Dedifferentiated amniotic fluid mesenchymal stem cell (primary cell): Measurements from ENCODE around the gene TUBA4A.

Experiments used
- DNase-seq: peaks from one replicate; pipeline ENCODE4 v3.0.0-alpha.2; 2016; ENCODE audit errors: extremely low spot score

TUBA4A gene

GRCh38 chr2:219234331-219234730 is 19.4 kb downstream of the TUBA4A start:
- no peak for DNase-seq

GRCh38 chr2:219230059-219230540 is 23.6 kb downstream of the TUBA4A start:
- DNase-seq: no peak

GRCh38 chr2:219229305-219230058 is 24.2 kb downstream of the TUBA4A start, which contains the start of the genes ANKZF1 and ATG9A:
ANKZF1 (plus strand) TSS chr2:219229806; CDS start chr2:219230258, 452 bp downstream.
ATG9A (minus strand) TSS chr2:219229636; CDS start chr2:219228024, 1,612 bp downstream.
- peak; percentile 99 for DNase-seq

GRCh38 chr2:219228911-219229304 is 24.8 kb downstream of the TUBA4A start:
- DNase-seq: no peak

- DNase-seq: no peak
These were observed 25.4 kb downstream of the TUBA4A start for GRCh38 chr2:219228041-219228910.

GRCh38 chr2:219225350-219225749 is 28.4 kb downstream of the TUBA4A start:
- DNase-seq: no peak

- no peak for DNase-seq
These were observed 29.7 kb downstream of the TUBA4A start for GRCh38 chr2:219223831-219224610.

- DNase-seq: no peak
These were observed 31.7 kb downstream of the TUBA4A start for GRCh38 chr2:219221957-219222518.

GRCh38 chr2:219220652-219221402 is 32.9 kb downstream of the TUBA4A start:
- no peak for DNase-seq

- DNase-seq: no peak
These were observed 33.8 kb downstream of the TUBA4A start for GRCh38 chr2:219219784-219220532.

- DNase-seq: peak; percentile 95
These were observed 34.7 kb downstream of the TUBA4A start, which contains the start of gene ABCB6 for GRCh38 chr2:219218732-219219701. ABCB6 (minus strand) TSS chr2:219218958; CDS start chr2:219218673, 285 bp downstream.

GRCh38 chr2:219218217-219218731 is 35.4 kb downstream of the TUBA4A start:
- peak; percentile 70 for DNase-seq

- no peak for DNase-seq
These were observed 37.2 kb downstream of the TUBA4A start for GRCh38 chr2:219216535-219216915.

- DNase-seq: no peak
These were observed 37.7 kb downstream of the TUBA4A start for GRCh38 chr2:219215871-219216534.

- no peak for DNase-seq
These were observed 38.9 kb downstream of the TUBA4A start for GRCh38 chr2:219214786-219215185.

- no peak for DNase-seq
These were observed 39.6 kb downstream of the TUBA4A start for GRCh38 chr2:219214141-219214540.

GRCh38 chr2:219213486-219214071 is 40.1 kb downstream of the TUBA4A start:
- DNase-seq: no peak
